Panc1 (cell line): Measurements from ENCODE around the gene GABARAP.

Experiments used
- POLR2AphosphoS5 ChIP-seq: IDR thresholded peaks from 2 replicates; pipeline ENCODE4 v1.6.1; 2012; ENCODE audit warnings: mild to moderate bottlenecking, low read depth, low read length, moderate library complexity
- SIN3A ChIP-seq: IDR thresholded peaks from 2 replicates; pipeline ENCODE4 v1.6.1; 2012; ENCODE audit warnings: low read depth, mild to moderate bottlenecking, low read length, moderate library complexity, borderline replicate concordance; ENCODE audit not compliant: insufficient read depth
- TCF7L2 ChIP-seq: IDR thresholded peaks from 2 replicates; pipeline ENCODE4 v1.6.1; 2011; ENCODE audit warnings: mild to moderate bottlenecking, low read depth, low read length, inconsistent platforms
- TF ChIP-seq, protein P1 (sequence below): fragments of 450-650 bp; IDR thresholded peaks from 2 replicates; pipeline ENCODE4 v1.5.1; 2017; ENCODE audit warnings: mild to moderate bottlenecking
- TF ChIP-seq, protein P2 (sequence below), 2 experiments: IDR thresholded peaks; 2 replicates each; pipeline ENCODE4 v1.6.1; 2011 to 2012; ENCODE audit warnings: low read depth in 2 of 2, control low read depth in 1 of 2, low read length in 1 of 2, mild to moderate bottlenecking in 1 of 2, moderate library complexity in 1 of 2; ENCODE audit not compliant: insufficient read depth in 1 of 2

DNA sequence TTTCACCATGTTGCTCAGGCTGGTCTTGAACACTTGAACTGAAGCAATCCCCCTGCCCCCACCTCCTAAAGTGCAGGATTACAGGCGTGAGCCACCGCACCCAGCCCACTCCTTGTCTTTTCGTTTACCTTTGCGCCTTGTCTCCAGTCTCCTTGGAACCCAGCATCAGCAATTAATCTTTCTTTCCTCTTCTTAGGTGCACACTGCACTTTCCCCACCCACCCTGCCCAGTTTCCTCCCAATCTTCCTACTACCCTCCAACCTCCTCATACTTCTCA, 21.5 kb upstream of the GABARAP start:
- TF ChIP-seq POLR2AphosphoS5, result no peak
- TF ChIP-seq TCF7L2, result no peak
- TF ChIP-seq, protein P1, sequence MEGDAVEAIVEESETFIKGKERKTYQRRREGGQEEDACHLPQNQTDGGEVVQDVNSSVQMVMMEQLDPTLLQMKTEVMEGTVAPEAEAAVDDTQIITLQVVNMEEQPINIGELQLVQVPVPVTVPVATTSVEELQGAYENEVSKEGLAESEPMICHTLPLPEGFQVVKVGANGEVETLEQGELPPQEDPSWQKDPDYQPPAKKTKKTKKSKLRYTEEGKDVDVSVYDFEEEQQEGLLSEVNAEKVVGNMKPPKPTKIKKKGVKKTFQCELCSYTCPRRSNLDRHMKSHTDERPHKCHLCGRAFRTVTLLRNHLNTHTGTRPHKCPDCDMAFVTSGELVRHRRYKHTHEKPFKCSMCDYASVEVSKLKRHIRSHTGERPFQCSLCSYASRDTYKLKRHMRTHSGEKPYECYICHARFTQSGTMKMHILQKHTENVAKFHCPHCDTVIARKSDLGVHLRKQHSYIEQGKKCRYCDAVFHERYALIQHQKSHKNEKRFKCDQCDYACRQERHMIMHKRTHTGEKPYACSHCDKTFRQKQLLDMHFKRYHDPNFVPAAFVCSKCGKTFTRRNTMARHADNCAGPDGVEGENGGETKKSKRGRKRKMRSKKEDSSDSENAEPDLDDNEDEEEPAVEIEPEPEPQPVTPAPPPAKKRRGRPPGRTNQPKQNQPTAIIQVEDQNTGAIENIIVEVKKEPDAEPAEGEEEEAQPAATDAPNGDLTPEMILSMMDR, result no peak
- TF ChIP-seq, protein P2, sequence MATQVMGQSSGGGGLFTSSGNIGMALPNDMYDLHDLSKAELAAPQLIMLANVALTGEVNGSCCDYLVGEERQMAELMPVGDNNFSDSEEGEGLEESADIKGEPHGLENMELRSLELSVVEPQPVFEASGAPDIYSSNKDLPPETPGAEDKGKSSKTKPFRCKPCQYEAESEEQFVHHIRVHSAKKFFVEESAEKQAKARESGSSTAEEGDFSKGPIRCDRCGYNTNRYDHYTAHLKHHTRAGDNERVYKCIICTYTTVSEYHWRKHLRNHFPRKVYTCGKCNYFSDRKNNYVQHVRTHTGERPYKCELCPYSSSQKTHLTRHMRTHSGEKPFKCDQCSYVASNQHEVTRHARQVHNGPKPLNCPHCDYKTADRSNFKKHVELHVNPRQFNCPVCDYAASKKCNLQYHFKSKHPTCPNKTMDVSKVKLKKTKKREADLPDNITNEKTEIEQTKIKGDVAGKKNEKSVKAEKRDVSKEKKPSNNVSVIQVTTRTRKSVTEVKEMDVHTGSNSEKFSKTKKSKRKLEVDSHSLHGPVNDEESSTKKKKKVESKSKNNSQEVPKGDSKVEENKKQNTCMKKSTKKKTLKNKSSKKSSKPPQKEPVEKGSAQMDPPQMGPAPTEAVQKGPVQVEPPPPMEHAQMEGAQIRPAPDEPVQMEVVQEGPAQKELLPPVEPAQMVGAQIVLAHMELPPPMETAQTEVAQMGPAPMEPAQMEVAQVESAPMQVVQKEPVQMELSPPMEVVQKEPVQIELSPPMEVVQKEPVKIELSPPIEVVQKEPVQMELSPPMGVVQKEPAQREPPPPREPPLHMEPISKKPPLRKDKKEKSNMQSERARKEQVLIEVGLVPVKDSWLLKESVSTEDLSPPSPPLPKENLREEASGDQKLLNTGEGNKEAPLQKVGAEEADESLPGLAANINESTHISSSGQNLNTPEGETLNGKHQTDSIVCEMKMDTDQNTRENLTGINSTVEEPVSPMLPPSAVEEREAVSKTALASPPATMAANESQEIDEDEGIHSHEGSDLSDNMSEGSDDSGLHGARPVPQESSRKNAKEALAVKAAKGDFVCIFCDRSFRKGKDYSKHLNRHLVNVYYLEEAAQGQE (IDR thresholded peaks at IDR 0.05; ENCODE audit: insufficient read depth in 1 of 2, low read depth in 2 of 2, low read length in 1 of 2), result no peak
- TF ChIP-seq SIN3A, result no peak
